Parathyroid adenoma (tissue), 2 donors: ENCODE results near the gene RAB40C.

Experiments
- H2AFZ ChIP-seq: fragments of 300-600 bp; sonication (generic); one replicate; pipeline ENCODE4 v1.7.0; 2017; ENCODE audit warnings: antibody characterized with exemption, mild to moderate bottlenecking
- H3K27ac ChIP-seq: fragments of 300-600 bp; sonication (generic); one replicate; pipeline ENCODE4 v1.7.0; 2017
- H3K27me3 ChIP-seq: fragments of 300-600 bp; sonication (generic); one replicate; pipeline ENCODE4 v1.7.0; 2017; ENCODE audit warnings: low read length; ENCODE audit not compliant: control insufficient read depth, insufficient read depth
- H3K36me3 ChIP-seq: fragments of 300-600 bp; sonication (generic); one replicate; pipeline ENCODE4 v1.7.0; 2017; ENCODE audit warnings: low read length; ENCODE audit not compliant: control insufficient read depth, insufficient read depth
- H3K4me1 ChIP-seq: fragments of 300-600 bp; sonication (generic); one replicate; pipeline ENCODE4 v1.7.0; 2017; ENCODE audit warnings: control low read depth
- H3K4me2 ChIP-seq: fragments of 300-600 bp; sonication (generic); one replicate; pipeline ENCODE4 v1.7.0; 2017; ENCODE audit warnings: low read length
- H3K4me3 ChIP-seq: fragments of 300-600 bp; sonication (generic); one replicate; pipeline ENCODE4 v1.7.0; 2017; ENCODE audit warnings: low read depth, low read length
- H3K79me2 ChIP-seq: fragments of 300-600 bp; sonication (generic); one replicate; pipeline ENCODE4 v1.7.0; 2017; ENCODE audit warnings: control low read depth
- H3K9ac ChIP-seq: fragments of 300-600 bp; sonication (generic); one replicate; pipeline ENCODE4 v1.7.0; 2017; ENCODE audit warnings: mild to moderate bottlenecking
- H3K9me3 ChIP-seq: fragments of 300-600 bp; sonication (generic); one replicate; pipeline ENCODE4 v1.7.0; 2017; ENCODE audit warnings: low read length; ENCODE audit not compliant: control insufficient read depth
- CTCF ChIP-seq: fragments of 300-600 bp; sonication (generic); IDR thresholded peaks from one replicate; pipeline ENCODE4 v1.7.0; 2017; ENCODE audit warnings: antibody characterized with exemption, mild to moderate bottlenecking
- donor health status: primary hyperparathyroidism.

RAB40C gene

GRCh38 chr16:583470-583814 is 6.4 kb upstream of the RAB40C start:
- Histone ChIP-seq H3K27me3 (no peaks in the 10 kb centered on the region), H3K36me3 (no peaks in the 10 kb centered on the region), H3K4me3 (no peak overlapping the region), H3K27ac (no peak overlapping the region), H3K9me3 (no peaks in the 10 kb centered on the region), H3K9ac (no peak overlapping the region), H2AFZ (no peak overlapping the region), H3K4me1 (peaks cover 18% of the 10 kb centered on the region), H3K79me2 (no peaks in the 10 kb centered on the region), H3K4me2 (no peak overlapping the region)
- no peak for TF ChIP-seq CTCF

- H3K4me1 ChIP-seq = peaks cover 18% of the 10 kb centered on the region
- H3K9ac ChIP-seq = no peak overlapping the region
- H3K27me3 ChIP-seq = no peaks in the 10 kb centered on the region
- no peaks in the 10 kb centered on the region for H3K79me2 ChIP-seq
- no peaks in the 10 kb centered on the region for H3K36me3 ChIP-seq
- no peak overlapping the region for H3K4me3 ChIP-seq
- H3K9me3 ChIP-seq = no peaks in the 10 kb centered on the region
- TF ChIP-seq CTCF = no peak
- no peak overlapping the region for H3K4me2 ChIP-seq
- H2AFZ ChIP-seq = no peak overlapping the region
- H3K27ac ChIP-seq = no peak overlapping the region
These were observed 5.9 kb upstream of the RAB40C start for GRCh38 chr16:583815-584591.

- Histone ChIP-seq H3K79me2 (peaks cover 2% of the 10 kb centered on the region), H3K27me3 (no peaks in the 10 kb centered on the region), H3K9me3 (no peaks in the 10 kb centered on the region), H3K4me2 (no peak overlapping the region), H3K9ac (no peak overlapping the region), H3K27ac (no peak overlapping the region), H3K4me1 (peaks cover 18% of the 10 kb centered on the region), H2AFZ (no peak overlapping the region), H3K36me3 (no peaks in the 10 kb centered on the region), H3K4me3 (no peak overlapping the region)
- peak; percentile 47 for TF ChIP-seq CTCF
These were observed 4.5 kb upstream of the RAB40C start for GRCh38 chr16:585351-585750.

GRCh38 chr16:586047-586644 is 3.7 kb upstream of the RAB40C start:
- no peaks in the 10 kb centered on the region for H3K36me3 ChIP-seq
- H3K9me3 ChIP-seq = no peaks in the 10 kb centered on the region
- peaks cover 22% of the 10 kb centered on the region for H3K4me1 ChIP-seq
- no peak overlapping the region for H3K4me3 ChIP-seq
- H3K27ac ChIP-seq = no peak overlapping the region
- H3K27me3 ChIP-seq = no peaks in the 10 kb centered on the region
- H3K4me2 ChIP-seq = no peak overlapping the region
- peaks cover 4% of the 10 kb centered on the region for H3K79me2 ChIP-seq
- H2AFZ ChIP-seq = no peak overlapping the region
- no peak for TF ChIP-seq CTCF
- no peak overlapping the region for H3K9ac ChIP-seq
